IMR-90 (cell line): ENCODE data around the gene C21orf58.

Experiments
- BHLHE40 ChIP-seq: fragments of 150-350 bp; IDR thresholded peaks from 2 replicates; pipeline ENCODE4 v1.6.1; 2016; ENCODE audit warnings: mild to moderate bottlenecking, low read depth, low read length
- CTCF ChIP-seq: conservative IDR thresholded peaks from 2 replicates; pipeline ENCODE4 v1.5.1; 2012; ENCODE audit warnings: mild to moderate bottlenecking, low read depth, low read length, improper control_type of control experiment
- FOS ChIP-seq: fragments of 150-350 bp; IDR thresholded peaks from 2 replicates; pipeline ENCODE4 v1.6.1; 2016; ENCODE audit warnings: low read depth, low read length
- MAFK ChIP-seq: IDR thresholded peaks from 2 replicates; pipeline ENCODE4 v1.6.1; 2012; ENCODE audit warnings: low read depth, low read length, improper control_type of control experiment
- MAZ ChIP-seq: IDR thresholded peaks from 2 replicates; pipeline ENCODE4 v1.6.1; 2012; ENCODE audit warnings: low read depth, mild to moderate bottlenecking, low read length, improper control_type of control experiment, moderate library complexity, borderline replicate concordance
- POLR2A ChIP-seq: IDR thresholded peaks from 2 replicates; pipeline ENCODE4 v1.6.1; 2012; ENCODE audit warnings: mild to moderate bottlenecking, low read depth, low read length

- TF ChIP-seq POLR2A (no peak), CTCF (no peak), MAFK (no peak), MAZ (no peak), BHLHE40 (no peak), FOS (no peak)
Observed at GRCh38 chr21:46264690-46265144, 59.0 kb downstream of the C21orf58 start.
